Amniotic epithelial cell (primary cell): ENCODE data around the gene NIPAL1.

Experiments used
- DNase-seq: peaks from one replicate; pipeline ENCODE4 v3.0.0-alpha.2; 2010; ENCODE audit warnings: low read depth

The NIPAL1 gene

GRCh38 chr4:48067536-48067935 lies 51.0 kb downstream of the NIPAL1 start:
- no peak for DNase-seq

- no peak for DNase-seq
Observed at GRCh38 chr4:48068182-48068581, 51.6 kb downstream of the NIPAL1 start.

GRCh38 chr4:48069026-48069425 lies 52.5 kb downstream of the NIPAL1 start:
- DNase-seq, result no peak

GRCh38 chr4:48071191-48071590 lies 54.6 kb downstream of the NIPAL1 start:
- peak; percentile 92 for DNase-seq

GRCh38 chr4:48073567-48074103 lies 57.1 kb downstream of the NIPAL1 start:
- DNase-seq, result no peak

- no peak for DNase-seq
Observed at GRCh38 chr4:48074657-48075056, 58.1 kb downstream of the NIPAL1 start.

- DNase-seq, result no peak
Observed at GRCh38 chr4:48078425-48078824, 61.9 kb downstream of the NIPAL1 start.

- no peak for DNase-seq
Observed at GRCh38 chr4:48078862-48079655, 62.5 kb downstream of the NIPAL1 start.

GRCh38 chr4:48079972-48080391 lies 63.4 kb downstream of the NIPAL1 start:
- peak; percentile 91 for DNase-seq

- DNase-seq, result peak; percentile 52
Observed at GRCh38 chr4:48081196-48081595, 64.6 kb downstream of the NIPAL1 start.

- no peak for DNase-seq
Observed at GRCh38 chr4:48082956-48083355, 66.4 kb downstream of the NIPAL1 start.

GRCh38 chr4:48085821-48086589 lies 69.4 kb downstream of the NIPAL1 start:
- DNase-seq, result no peak
